AG09319 (cell line): ENCODE data around the gene ADAM11.

ENCODE experiments used
- DNase-seq: peaks from one replicate; pipeline ENCODE4 v3.0.0-alpha.2; 2010; ENCODE audit warnings: low read depth; ENCODE audit errors: extremely low read depth
- CTCF ChIP-seq: IDR thresholded peaks from 2 replicates; pipeline ENCODE4 v1.5.1; 2011; ENCODE audit warnings: low read depth, mild to moderate bottlenecking, inconsistent platforms, low read length, moderate library complexity

Gene ADAM11

GRCh38 chr17:44772308-44773045 lies 13.7 kb downstream of the ADAM11 start:
- no peak for TF ChIP-seq CTCF
- DNase-seq = no peak

GRCh38 chr17:44773140-44773539 lies 14.4 kb downstream of the ADAM11 start:
- TF ChIP-seq CTCF = no peak
- DNase-seq = no peak

GRCh38 chr17:44774271-44775135 lies 15.7 kb downstream of the ADAM11 start:
- TF ChIP-seq CTCF = peak; percentile 100
- peak; percentile 27 for DNase-seq

GRCh38 chr17:44775136-44775837 lies 16.5 kb downstream of the ADAM11 start:
- peak; percentile 93 for DNase-seq
- no peak for TF ChIP-seq CTCF

GRCh38 chr17:44775838-44776621 lies 17.2 kb downstream of the ADAM11 start:
- DNase-seq = no peak
- TF ChIP-seq CTCF = no peak

GRCh38 chr17:44776628-44777393 lies 18.0 kb downstream of the ADAM11 start:
- DNase-seq = no peak
- no peak for TF ChIP-seq CTCF
